GM21447 (cell line): Measurements from ENCODE around the gene COL2A1.

Experiments
- ATAC-seq: cut with Tn5 transposase; IDR thresholded peaks from one replicate; pipeline ENCODE4 v1.9.1; 2021; ENCODE audit not compliant: unreplicated experiment

COL2A1 gene

GRCh38 chr12:47949441-47950341 lies 54.6 kb downstream of the COL2A1 start:
- ATAC-seq: no peak

- ATAC-seq: no peak
Measured at GRCh38 chr12:47947341-47947740, 56.9 kb downstream of the COL2A1 start.

GRCh38 chr12:47946413-47947323 lies 57.6 kb downstream of the COL2A1 start:
- no peak for ATAC-seq

- ATAC-seq: no peak
Measured at GRCh38 chr12:47945341-47945728, 58.9 kb downstream of the COL2A1 start.

GRCh38 chr12:47944685-47945340 lies 59.5 kb downstream of the COL2A1 start:
- ATAC-seq: no peak

- no peak for ATAC-seq
Measured at GRCh38 chr12:47943623-47944340, 60.5 kb downstream of the COL2A1 start.

GRCh38 chr12:47942614-47943225 lies 61.6 kb downstream of the COL2A1 start:
- no peak for ATAC-seq

GRCh38 chr12:47941871-47942613 lies 62.2 kb downstream of the COL2A1 start:
- no peak for ATAC-seq

- no peak for ATAC-seq
Measured at GRCh38 chr12:47941475-47941780, 62.8 kb downstream of the COL2A1 start.

- ATAC-seq: no peak
Measured at GRCh38 chr12:47940773-47941474, 63.4 kb downstream of the COL2A1 start.

GRCh38 chr12:47939009-47939601 lies 65.2 kb downstream of the COL2A1 start:
- no peak for ATAC-seq

GRCh38 chr12:47938594-47938993 lies 65.7 kb downstream of the COL2A1 start:
- no peak for ATAC-seq

- ATAC-seq: no peak
Measured at GRCh38 chr12:47938093-47938492, 66.2 kb downstream of the COL2A1 start.

GRCh38 chr12:47935184-47935583 lies 69.1 kb downstream of the COL2A1 start:
- no peak for ATAC-seq

- no peak for ATAC-seq
Measured at GRCh38 chr12:47931187-47931586, 73.1 kb downstream of the COL2A1 start.

- ATAC-seq: no peak
Measured at GRCh38 chr12:47930634-47931033, 73.6 kb downstream of the COL2A1 start.

- no peak for ATAC-seq
Measured at GRCh38 chr12:47927346-47927745, 76.9 kb downstream of the COL2A1 start.
